Neural cell (in vitro differentiated cells): ENCODE measurements around the gene CCND1. TPM values are rescaled to one million over a fixed set of nuclear protein-coding genes. Genes with fewer than 3 reads are reported as not detected.

Experiments
- H2AFZ ChIP-seq: fragments of 200-600, 300-800 bp; sonication (generic), shearing (Covaris generic); 2 replicates; pipeline ENCODE4 v1.6.0; 2014; ENCODE audit warnings: low read depth, mild to moderate bottlenecking, antibody characterized with exemption, low read length, moderate library complexity
- H3F3A ChIP-seq: fragments of 200-600 bp; shearing (Covaris generic); 2 replicates; pipeline ENCODE4 v1.6.1; 2016; ENCODE audit warnings: mild to moderate bottlenecking, moderate library complexity, mixed read lengths, antibody characterized with exemption, low read length; ENCODE audit not compliant: insufficient read depth, poor library complexity, severe bottlenecking
- H3K27ac ChIP-seq: fragments of 200-600, 300-800 bp; sonication (generic), shearing (Covaris generic); 2 replicates; pipeline ENCODE4 v1.5.1; 2014; ENCODE audit warnings: mild to moderate bottlenecking, low read length, moderate library complexity
- H3K27me3 ChIP-seq: fragments of 300-800, 200-600 bp; sonication (generic), shearing (Covaris generic); 2 replicates; pipeline ENCODE4 v1.6.0; 2014; ENCODE audit warnings: mild to moderate bottlenecking, low read depth, low read length, moderate library complexity; ENCODE audit not compliant: insufficient read depth
- H3K36me3 ChIP-seq: fragments of 300-800, 200-600 bp; sonication (generic), shearing (Covaris generic); 2 replicates; pipeline ENCODE4 v1.5.1; 2014; ENCODE audit warnings: mild to moderate bottlenecking, antibody characterized with exemption, low read length, moderate library complexity; ENCODE audit not compliant: insufficient read depth
- H3K4me2 ChIP-seq: fragments of 300-800, 200-600 bp; sonication (generic), shearing (Covaris generic); 2 replicates; pipeline ENCODE4 v1.6.0; 2014; ENCODE audit warnings: mild to moderate bottlenecking, low read length
- H3K4me3 ChIP-seq: fragments of 300-800, 200-600 bp; sonication (generic), shearing (Covaris generic); 2 replicates; pipeline ENCODE4 v1.5.1; 2014; ENCODE audit warnings: mild to moderate bottlenecking, low read length, moderate library complexity
- H3K79me2 ChIP-seq: fragments of 200-600 bp; shearing (Covaris generic); replicated peaks from 2 replicates; pipeline ENCODE4 v1.6.0; 2014; ENCODE audit warnings: mild to moderate bottlenecking, low read length, moderate library complexity; ENCODE audit not compliant: insufficient read depth
- H3K9ac ChIP-seq: fragments of 300-800, 200-600 bp; sonication (generic), shearing (Covaris generic); 2 replicates; pipeline ENCODE4 v1.6.1; 2016; ENCODE audit warnings: mild to moderate bottlenecking, low read length, mixed read lengths
- H3K9me2 ChIP-seq: fragments of 200-600 bp; shearing (Covaris generic); 2 replicates; pipeline ENCODE4 v1.6.1; 2016; ENCODE audit warnings: mild to moderate bottlenecking, low read length, mixed read lengths; ENCODE audit not compliant: insufficient read depth
- H3K9me3 ChIP-seq: fragments of 200-600, 300-800 bp; sonication (generic), shearing (Covaris generic); 2 replicates; pipeline ENCODE4 v1.6.1; 2016; ENCODE audit warnings: mild to moderate bottlenecking, mixed run types, low read length, moderate library complexity, mixed read lengths
- H4K20me1 ChIP-seq: fragments of 200-600 bp; shearing (Covaris generic); 2 replicates; pipeline ENCODE4 v1.6.1; 2016; ENCODE audit warnings: mild to moderate bottlenecking, mixed run types; ENCODE audit not compliant: insufficient read depth
- CTCF ChIP-seq: fragments of 450-650 bp; IDR thresholded peaks from 2 replicates; pipeline ENCODE4 v1.5.1; 2014; ENCODE audit warnings: antibody characterized with exemption, mild to moderate bottlenecking, moderate library complexity; ENCODE audit not compliant: poor library complexity, severe bottlenecking
- EP300 ChIP-seq: fragments of 450-650 bp; conservative IDR thresholded peaks from 2 replicates; pipeline ENCODE4 v1.6.1; 2014; ENCODE audit warnings: antibody characterized with exemption, mild to moderate bottlenecking, moderate library complexity; ENCODE audit not compliant: poor library complexity, severe bottlenecking
- EZH2 ChIP-seq: fragments of 200-600, 300-800 bp; shearing (Covaris generic), sonication (generic); IDR thresholded peaks from 2 replicates; pipeline ENCODE4 v1.6.1; 2014; ENCODE audit warnings: antibody characterized with exemption, low read length, borderline replicate concordance, mild to moderate bottlenecking; ENCODE audit not compliant: insufficient read depth, poor library complexity, severe bottlenecking
- MXI1 ChIP-seq: fragments of 450-650 bp; conservative IDR thresholded peaks from 2 replicates; pipeline ENCODE4 v1.6.1; 2014; ENCODE audit warnings: antibody characterized with exemption, mild to moderate bottlenecking; ENCODE audit not compliant: poor library complexity, severe bottlenecking
- POLR2AphosphoS5 ChIP-seq: IDR thresholded peaks from 2 replicates; pipeline ENCODE4 v1.6.1; 2012
- RAD21 ChIP-seq: fragments of 450-650 bp; conservative IDR thresholded peaks from 2 replicates; pipeline ENCODE4 v1.6.1; 2014; ENCODE audit warnings: antibody characterized with exemption, mild to moderate bottlenecking, moderate library complexity
- REST ChIP-seq: IDR thresholded peaks from 2 replicates; pipeline ENCODE4 v1.6.1; 2012; ENCODE audit warnings: borderline replicate concordance
- SMC3 ChIP-seq: fragments of 450-650 bp; conservative IDR thresholded peaks from 2 replicates; pipeline ENCODE4 v1.6.1; 2014; ENCODE audit warnings: antibody characterized with exemption, mild to moderate bottlenecking, moderate library complexity; ENCODE audit not compliant: poor library complexity
- TAF1 ChIP-seq: IDR thresholded peaks from 2 replicates; pipeline ENCODE4 v1.6.1; 2012; ENCODE audit warnings: low read depth
- polyA plus RNA-seq: library from polyadenylated mRNA; depleted of rRNA; stranded (reverse); fragments of >200 nt; gene quantifications from 2 replicates; pipeline ENCODE4 v1.2.3, GENCODE V29; 2014

Gene CCND1
- polyA plus RNA-seq, 1 donor from 2014 or later, result 2.7 TPM

- H3K4me3 ChIP-seq, result no peak overlapping the region
- no peak overlapping the region for H3K9ac ChIP-seq
- no peaks in the 10 kb centered on the region for H3K79me2 ChIP-seq
- no peak overlapping the region for H2AFZ ChIP-seq
- H3K4me2 ChIP-seq, result no peak overlapping the region
- H3K27ac ChIP-seq, result no peak overlapping the region
- H3K9me2 ChIP-seq, result no peaks in the 10 kb centered on the region
- no peaks in the 10 kb centered on the region for H3K27me3 ChIP-seq
- H3K9me3 ChIP-seq, result no peaks in the 10 kb centered on the region
- no peaks in the 10 kb centered on the region for H3K36me3 ChIP-seq
- H4K20me1 ChIP-seq, result no peaks in the 10 kb centered on the region
- no peaks in the 10 kb centered on the region for H3F3A ChIP-seq
- TF ChIP-seq REST (no peak), EP300 (no peak), EZH2 (no peak)
Measured at GRCh38 chr11:69595805-69596665, 44.9 kb upstream of the CCND1 start.

GRCh38 chr11:69598147-69598546 lies 42.8 kb upstream of the CCND1 start:
- Histone ChIP-seq H3K9ac (no peak overlapping the region), H3K79me2 (no peaks in the 10 kb centered on the region), H3K36me3 (no peaks in the 10 kb centered on the region), H3K4me2 (no peak overlapping the region), H3F3A (no peaks in the 10 kb centered on the region), H3K9me3 (no peaks in the 10 kb centered on the region), H3K9me2 (no peaks in the 10 kb centered on the region), H4K20me1 (no peaks in the 10 kb centered on the region), H3K27me3 (no peaks in the 10 kb centered on the region), H3K4me3 (no peak overlapping the region), H2AFZ (no peak overlapping the region), H3K27ac (no peak overlapping the region)
- TF ChIP-seq POLR2AphosphoS5, result no peak
- TF ChIP-seq EP300, result no peak
- TF ChIP-seq REST, result no peak
- no peak for TF ChIP-seq RAD21
- no peak for TF ChIP-seq EZH2
- TF ChIP-seq TAF1, result no peak
- no peak for TF ChIP-seq SMC3
- no peak for TF ChIP-seq MXI1
- TF ChIP-seq CTCF, result no peak
